ENCODE measurements around the gene ZBTB8B.

DNA sequence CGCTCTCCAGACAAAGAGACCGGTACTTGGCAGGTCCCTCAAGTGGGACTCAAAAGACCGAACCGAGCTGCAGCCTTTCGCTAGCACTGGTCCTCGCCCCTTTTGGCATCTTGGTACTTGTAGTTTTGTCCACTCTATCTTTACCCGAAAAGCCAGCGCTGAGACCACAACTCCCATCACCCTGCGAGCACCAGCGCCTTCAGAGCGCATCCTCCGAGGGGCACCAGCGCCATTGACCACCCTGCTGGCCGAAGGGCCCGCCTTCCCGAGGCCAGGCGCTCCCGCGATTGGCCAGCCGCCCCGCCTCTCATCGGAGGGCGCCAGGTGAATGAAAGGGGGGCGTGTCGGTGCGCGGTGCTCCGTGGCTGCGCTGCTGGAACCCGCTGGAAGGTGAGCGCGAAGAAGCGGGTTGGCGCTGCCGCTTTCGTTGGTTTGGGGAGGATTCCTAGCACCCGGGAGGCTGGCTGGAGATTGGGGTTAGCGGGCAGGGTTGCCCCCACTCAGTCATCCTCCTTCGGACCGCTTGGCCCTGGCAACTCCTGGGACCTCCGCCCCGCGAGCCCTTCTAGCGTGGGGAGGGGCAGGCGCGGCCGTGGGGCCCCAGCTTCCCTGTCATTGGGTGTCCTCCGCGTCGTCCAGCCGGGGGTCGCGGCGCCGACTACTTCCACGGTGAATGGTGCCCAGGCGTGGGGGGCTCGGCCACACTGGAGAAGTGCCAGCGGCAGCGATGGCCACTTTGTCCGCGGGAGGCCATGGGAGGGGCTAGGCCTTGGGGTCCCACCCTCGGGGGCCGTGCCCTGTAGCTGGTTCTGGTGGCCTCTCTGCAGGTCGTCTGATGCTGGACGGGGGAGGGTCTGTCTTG is at the start of gene ZBTB8B:
- TF ChIP-seq POLR2A (IDR thresholded peaks at IDR 0.05; ENCODE audit: low read depth) (no peak), POLR2AphosphoS5 (IDR thresholded peaks at IDR 0.05) (peak in 1 of 2 donors; percentile 40)
